GM23338 (cell line): ENCODE data around the gene TMEM219.

Experiments
- CTCF ChIP-seq, 2 experiments: fragments of 200-600 bp in 1 of 2; sonication (generic) in 1 of 2; conservative IDR thresholded peaks; 2 replicates each; pipeline versions ENCODE4 v1.5.1 to v1.6.1; 2016 to 2017; ENCODE audit warnings: antibody characterized with exemption in 2 of 2, low read depth in 2 of 2, mild to moderate bottlenecking in 2 of 2, moderate library complexity in 1 of 2
- EZH2 ChIP-seq: fragments of 200-600 bp; sonication (generic); IDR thresholded peaks from one replicate; pipeline ENCODE4 v1.8.0; 2017; ENCODE audit warnings: antibody characterized with exemption, mild to moderate bottlenecking, low read depth; ENCODE audit not compliant: unreplicated experiment
- POLR2AphosphoS5 ChIP-seq: IDR thresholded peaks from 2 replicates; pipeline ENCODE4 v1.6.1; 2016; ENCODE audit warnings: antibody characterized with exemption, low read depth
- REST ChIP-seq: IDR thresholded peaks from one replicate; pipeline ENCODE4 v1.6.1; 2018; ENCODE audit warnings: antibody characterized with exemption; ENCODE audit not compliant: unreplicated experiment

- TF ChIP-seq CTCF (conservative IDR thresholded peaks at IDR 0.05; ENCODE audit: low read depth in 2 of 2) = no peak
- TF ChIP-seq EZH2 = no peak
- no peak for TF ChIP-seq POLR2AphosphoS5
- TF ChIP-seq REST = no peak
Measured at GRCh38 chr16:29961127-29961478, 776 bp upstream of the TMEM219 start.
